GM21515 (cell line): Measurements from ENCODE around the gene ATP11A.
"Not testable (repeated sequence)": the region's sequence is repeated elsewhere in the genome, so short reads cannot be mapped to it uniquely, and the experiment has no call there.

Experiments used
- ATAC-seq: cut with Tn5 transposase; IDR thresholded peaks from one replicate; pipeline ENCODE4 v1.9.1; 2021; ENCODE audit not compliant: unreplicated experiment

ATP11A gene

DNA sequence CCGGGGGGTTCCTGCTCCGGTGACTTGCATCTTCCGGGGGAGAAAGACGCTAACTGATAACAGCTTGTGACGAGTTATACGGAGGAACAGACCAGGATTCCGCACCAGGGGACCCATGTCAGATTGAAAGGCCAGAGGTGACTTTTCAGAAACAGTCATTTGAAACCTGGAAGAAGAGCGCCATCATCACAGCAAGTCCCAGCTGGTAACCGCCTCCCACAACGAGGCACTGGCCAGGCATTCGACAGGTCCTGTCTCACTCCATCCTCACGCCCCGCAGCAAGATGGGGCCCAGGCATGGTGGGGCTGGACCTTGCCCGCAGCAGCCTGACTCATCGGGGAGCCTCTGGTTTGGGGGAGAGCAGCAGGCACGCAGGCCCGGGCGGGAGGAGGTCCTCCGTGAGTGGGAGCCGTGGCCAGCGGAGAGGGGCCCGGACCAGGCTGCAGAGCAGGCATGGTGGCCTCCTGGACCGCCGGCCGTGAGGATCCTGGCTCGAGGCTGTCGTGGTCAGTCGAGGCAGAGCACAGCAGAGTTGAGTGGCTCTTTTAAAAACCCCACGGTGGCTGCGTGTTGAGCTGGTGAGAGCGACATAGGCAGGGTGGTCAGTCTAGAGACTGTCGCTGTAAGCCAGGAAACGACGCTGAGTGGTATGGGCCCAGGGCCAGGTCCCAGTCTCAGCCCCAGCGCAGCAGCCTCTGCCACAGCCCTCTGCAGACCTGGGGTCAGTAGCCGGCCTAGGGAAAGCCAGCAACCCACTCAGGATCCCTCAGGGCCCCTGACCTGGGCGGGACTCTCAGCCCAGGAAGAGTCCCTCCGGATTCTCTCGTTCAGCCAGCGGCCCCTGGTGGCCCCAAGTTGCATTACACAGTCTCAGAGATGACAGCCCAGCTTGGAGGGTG is 184.3 kb downstream of the ATP11A start:
- ATAC-seq = peak; percentile 78

DNA sequence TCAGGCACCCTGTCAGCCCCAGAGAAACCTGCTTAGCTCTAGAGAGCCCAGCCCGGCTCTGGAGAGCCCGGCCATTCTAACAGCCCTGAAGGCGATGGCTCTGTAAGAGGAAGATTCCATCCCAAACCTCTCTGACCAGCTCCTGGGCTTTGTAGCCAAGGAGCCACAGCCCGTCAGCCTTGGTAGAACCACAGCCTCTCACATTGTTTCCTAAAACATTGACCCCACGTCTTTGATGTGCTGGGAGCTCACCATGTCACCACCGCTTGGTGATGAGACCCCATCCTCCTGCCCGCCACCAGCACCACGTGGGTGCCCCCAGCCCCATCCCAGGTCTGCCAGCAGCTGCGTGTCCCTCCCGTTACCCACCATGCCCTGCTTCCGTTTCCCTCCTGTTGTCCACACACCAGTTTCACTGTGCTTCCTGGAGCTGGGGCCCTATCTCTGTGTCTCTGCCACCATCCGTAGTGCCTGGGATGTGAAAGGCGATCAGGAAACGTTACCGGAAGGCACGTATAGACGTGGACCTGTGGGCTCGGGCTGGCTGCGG is 185.0 kb downstream of the ATP11A start:
- ATAC-seq = no peak

DNA sequence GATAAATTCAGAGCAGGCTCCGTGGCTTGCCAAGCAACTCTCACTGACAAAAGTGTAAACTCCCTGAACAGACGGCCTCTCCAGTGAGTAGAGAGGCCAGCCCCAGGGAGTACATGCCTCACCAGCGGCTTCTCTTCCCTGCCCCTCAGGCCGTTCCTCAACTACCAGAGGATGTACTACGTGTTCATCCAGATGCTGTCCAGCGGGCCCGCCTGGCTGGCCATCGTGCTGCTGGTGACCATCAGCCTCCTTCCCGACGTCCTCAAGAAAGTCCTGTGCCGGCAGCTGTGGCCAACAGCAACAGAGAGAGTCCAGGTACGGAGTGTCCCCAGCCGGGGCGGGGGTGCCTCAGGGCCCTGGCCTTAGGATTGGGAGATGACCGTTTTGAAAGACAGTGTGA is 185.8 kb downstream of the ATP11A start:
- ATAC-seq = no peak

DNA sequence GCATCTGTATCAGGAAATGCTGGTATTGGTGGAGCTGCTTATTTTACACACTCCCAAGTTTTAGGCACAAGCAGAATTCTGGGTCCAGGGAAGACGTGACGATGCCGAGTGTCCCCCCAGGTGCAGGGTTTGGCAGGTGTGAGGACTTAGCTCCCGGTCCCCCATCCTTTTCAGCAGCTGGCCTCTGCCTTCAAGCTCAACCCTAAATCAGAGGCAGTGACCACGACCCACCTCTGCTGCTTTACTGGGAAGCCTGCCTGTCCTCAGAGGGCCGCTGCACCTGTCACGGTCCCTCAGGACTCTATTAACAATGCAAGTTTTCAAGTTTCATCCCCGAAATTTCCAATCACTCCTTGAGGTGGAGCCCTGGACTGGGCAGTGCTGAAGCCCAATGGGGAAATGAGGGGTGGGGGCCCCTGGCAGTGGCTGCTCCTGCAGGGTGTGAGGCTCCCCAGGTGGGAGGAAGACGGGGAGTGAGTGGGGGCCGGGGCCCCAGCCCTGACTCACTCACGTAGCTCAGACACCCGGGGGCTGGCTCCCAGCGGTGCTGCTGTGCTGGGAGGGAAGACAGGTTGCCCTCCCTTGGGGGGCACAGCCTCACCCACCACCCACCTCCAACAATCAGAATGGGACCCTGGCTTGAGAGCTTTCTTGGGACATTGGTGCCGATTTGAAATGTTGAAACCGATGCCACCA is 186.6 kb downstream of the ATP11A start:
- ATAC-seq = no peak

DNA sequence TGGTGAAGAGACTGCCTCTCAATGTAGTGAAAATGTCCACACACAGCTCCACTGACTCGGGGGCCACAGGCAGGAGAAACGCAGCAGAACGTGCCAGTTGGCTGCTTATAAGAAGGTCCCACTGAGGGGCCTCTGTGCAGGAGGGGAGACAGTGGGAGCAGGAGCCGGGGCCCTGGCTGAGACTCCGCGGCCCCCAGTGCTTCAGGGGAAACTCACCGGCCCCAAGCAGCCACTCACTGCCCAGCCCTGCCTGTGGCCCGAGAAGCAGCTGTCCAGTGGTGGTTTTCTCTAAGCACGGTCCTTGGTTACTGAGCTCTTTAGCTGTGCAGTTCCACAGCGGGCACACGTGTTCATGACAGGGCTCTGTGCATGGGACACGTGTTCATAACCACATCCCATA is 187.2 kb downstream of the ATP11A start:
- no peak for ATAC-seq

DNA sequence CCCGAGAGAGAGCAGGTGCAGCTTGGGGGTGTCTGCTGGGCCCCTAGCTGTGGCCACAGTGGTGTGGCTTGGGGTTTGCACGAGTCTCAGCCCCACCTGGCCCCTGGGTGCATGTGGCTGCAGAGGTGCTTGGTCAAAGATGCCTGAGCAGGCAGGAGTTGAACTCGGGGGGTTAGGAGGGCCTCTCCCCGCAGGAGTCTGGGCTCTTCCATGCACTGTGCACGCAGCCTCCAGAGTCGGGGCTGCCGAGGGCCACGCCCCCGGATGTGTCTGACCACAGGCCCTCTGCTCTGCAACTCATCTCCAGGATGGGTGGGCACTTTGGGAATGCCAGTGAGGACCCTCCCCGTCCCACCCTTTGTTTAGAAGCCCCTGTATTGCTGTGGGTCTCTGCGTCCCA is 187.7 kb downstream of the ATP11A start:
- no peak for ATAC-seq

DNA sequence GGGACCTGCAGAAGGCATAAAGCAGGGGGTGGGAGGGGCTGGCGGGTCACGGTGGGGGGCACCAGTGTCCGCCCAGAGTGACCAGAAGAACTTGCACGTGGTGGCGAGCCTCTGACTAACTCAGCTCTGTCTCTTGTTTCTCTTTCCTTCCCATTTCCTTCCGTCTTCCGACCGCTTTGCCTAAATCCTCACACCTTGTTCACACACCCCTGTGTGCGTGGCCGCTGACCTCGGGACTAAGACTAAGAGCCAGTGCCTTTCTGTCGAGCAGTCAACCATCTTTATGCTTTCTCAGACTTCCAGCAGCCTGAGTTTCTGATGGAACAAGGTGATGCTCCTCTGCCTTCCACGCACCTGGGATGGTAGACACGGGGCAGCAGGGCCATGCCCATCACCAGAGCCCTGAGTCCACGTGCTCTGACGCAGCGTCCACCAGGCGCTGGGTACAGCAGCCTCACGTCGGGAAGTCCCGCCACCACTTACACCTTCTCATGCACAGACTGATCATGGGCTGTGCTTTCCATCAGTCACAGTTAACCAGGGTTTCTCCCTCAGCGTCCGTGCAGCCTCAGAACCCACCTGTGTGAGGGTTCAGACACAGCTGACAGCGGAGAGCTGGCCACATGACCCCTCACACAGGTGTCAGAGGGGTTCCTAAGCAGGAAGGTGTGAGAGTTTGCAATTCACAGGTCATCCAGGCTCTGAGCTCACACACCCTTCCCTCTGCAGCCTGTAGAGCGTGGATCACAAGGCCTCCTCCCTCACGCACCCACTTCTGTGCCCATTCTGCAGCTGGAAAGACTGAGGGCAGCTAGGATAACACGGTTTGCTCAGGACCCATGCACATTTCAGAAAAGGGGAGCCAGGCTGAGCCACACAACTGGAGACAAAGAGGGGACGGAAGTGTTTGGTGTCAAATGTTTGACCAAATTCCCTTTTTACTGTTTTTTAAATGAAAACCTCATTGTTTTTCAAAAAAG is 188.4 kb downstream of the ATP11A start:
- no peak for ATAC-seq

DNA sequence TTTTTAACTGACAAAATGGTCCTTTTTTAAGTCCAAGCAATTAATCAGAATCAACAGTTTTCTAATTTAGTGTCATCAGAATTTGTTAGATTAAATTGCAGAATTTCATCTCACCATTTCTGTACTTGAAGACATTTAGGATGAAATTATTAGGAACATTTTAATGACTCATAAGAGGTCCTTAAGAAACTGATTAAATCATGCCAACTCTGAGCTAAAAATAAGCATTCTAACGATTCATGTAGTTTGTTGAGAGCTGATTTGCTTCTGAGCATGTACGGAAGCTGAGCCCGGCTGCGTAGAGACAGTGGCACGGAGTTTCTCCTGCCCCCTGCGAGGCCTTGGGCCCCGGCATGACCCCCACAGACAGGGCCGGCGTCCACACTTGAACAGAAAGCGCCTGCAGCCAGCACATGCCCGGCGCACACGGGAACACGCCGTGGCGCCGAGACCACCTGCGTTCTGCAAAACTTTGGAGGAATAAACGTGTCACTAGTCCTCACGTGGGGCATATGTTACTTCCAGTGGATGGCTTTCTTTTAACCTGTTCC is 189.5 kb downstream of the ATP11A start:
- no peak for ATAC-seq

DNA sequence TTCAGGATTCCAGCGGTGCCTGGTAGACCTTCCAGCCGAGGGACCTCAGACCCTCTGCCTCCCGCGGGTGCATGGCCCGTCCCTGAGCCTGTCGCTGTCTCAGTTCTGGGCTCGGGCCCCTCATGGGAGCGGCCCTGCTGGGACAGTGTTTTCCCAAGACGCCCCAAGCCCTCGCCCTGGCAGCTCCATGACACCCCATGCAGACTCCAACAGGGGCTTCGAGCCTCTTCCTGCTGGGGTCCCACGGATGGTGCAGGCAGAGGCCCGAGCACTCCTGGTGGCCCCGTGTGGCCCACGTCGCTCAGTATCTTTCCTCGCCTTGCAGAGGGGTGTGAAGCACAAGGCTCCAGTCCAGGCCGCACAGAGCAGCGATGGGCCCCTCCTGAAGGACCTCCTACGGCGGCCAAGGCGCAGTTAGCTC is 190.4 kb downstream of the ATP11A start:
- ATAC-seq = no peak

DNA sequence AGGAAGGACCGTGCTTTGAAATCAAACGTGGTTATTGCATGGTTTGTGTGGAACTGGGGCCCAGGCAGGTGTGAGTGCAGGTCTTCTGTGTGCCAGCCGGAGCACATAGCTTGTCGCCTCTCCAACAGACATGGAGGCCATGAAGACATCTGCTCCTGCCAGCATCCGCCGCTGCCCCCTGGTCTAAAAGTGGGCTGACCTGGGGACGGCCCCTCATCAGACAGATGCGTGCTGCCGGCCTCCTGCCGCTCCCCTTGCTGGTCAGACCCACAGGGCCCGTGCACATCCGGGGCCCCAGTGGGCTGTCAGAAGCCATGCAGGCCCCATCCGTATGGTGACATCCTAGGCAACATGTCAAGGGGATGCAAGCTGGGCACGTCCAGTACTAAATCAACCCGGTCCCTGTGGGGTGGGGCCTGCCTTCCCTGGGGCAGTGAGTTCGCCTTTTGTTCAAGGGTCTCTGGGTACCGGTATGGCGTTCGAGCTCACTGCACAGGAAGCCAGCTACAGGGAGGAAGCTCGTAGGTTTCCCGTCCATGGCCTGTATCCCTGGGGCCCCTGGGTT is 191.2 kb downstream of the ATP11A start:
- ATAC-seq = no peak

DNA sequence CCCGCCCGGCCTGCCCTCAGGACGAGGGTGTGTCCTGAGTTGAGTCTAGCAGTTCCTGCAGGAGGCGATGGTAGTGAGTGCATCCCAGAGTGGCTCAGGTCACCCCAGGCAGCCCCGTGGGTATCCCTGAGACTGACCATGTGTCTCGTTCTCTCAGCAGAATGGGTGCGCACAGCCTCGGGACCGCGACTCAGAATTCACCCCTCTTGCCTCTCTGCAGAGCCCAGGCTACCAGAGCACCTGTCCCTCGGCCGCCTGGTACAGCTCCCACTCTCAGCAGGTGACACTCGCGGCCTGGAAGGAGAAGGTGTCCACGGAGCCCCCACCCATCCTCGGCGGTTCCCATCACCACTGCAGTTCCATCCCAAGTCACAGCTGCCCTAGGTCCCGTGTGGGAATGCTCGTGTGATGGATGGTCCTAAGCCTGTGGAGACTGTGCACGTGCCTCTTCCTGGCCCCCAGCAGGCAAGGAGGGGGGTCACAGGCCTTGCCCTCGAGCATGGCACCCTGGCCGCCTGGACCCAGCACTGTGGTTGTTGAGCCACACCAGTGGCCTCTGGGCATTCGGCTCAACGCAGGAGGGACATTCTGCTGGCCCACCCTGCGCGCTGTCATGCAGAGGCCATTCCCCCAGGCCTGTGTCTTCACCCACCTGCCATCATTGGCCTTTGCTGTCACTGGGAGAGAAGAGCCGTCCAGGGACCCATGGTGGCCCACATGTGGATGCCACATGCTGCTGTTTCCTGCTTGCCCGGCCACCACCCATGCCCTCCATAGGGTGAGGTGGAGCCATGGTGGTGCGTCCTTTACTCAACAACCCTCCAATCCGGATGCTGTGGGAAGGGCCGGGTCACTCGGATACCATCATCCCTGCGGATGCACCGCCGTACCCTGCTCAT is 192.1 kb downstream of the ATP11A start:
- ATAC-seq = no peak

DNA sequence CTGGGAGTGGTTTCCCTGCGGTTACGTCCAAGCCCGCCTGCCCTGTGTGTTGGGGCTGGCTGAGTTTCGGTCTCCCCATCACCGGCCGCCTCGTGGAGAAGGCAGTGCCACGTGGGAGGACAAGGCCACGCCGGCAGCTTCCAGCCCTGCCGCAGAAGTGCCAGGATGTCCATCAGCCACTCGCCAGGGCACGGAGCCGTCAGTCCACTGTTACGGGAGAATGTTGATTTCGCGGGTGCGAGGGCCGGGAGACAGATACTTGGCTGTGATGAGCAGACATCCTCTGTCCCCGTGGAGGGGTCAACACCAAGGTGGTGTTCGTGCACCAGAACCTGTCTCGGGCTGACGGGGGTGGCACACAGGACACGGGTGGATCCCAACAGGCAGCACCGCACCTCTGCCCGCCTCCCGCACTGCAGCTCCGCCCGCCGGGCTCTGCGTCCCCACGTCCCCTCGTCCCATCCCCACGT is 192.8 kb downstream of the ATP11A start:
- no peak for ATAC-seq

DNA sequence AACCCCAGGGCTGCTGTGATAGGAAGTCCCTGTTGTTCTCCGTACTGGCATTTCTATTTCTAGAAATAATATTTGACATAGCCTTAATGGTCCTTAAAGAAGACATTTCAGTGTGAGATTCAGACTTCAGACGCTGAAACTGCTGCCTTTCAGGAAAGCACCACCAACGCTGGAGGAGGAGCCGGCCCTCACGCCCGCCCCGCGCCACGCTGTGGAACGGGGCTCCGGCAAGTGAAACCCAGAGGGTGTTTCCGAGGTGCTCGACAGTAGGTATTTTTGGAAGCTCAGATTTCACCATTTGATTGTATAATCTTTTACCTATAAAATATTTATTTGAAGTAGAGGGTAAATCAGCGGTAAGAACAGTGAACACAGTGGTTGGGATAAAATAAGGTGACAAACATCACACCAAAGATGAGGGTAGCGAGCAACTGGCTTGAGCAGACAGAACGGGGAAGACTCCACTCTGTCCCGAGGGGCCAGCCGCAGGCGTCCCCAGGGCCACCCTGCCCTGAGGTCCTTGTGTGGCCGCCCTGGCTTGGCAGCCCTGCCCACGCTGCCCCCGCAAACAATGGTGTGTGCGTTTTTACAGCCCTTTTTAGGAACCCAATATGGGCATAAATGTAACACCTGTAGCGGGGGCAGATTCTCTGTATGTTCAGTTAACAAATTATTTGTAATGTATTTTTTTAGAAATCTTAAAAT is 193.6 kb downstream of the ATP11A start:
- ATAC-seq = no peak

DNA sequence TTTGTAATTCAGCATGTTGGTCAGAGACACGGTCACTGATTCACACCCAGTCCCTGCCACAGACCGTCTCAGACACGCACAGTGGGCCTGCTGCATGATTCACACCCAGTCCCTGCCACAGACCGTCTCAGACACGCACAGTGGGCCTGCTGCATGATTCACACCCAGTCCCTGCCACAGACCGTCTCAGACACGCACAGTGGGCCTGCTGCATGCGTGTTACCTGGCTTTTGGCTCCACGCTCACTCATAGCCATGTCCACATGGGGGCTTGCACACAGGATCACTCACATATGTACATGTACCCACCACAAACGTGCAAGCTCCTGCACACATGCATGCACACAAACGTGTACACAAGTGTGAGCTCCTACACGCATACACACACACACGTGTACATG is 194.9 kb downstream of the ATP11A start:
- ATAC-seq = not testable (repeated sequence)

DNA sequence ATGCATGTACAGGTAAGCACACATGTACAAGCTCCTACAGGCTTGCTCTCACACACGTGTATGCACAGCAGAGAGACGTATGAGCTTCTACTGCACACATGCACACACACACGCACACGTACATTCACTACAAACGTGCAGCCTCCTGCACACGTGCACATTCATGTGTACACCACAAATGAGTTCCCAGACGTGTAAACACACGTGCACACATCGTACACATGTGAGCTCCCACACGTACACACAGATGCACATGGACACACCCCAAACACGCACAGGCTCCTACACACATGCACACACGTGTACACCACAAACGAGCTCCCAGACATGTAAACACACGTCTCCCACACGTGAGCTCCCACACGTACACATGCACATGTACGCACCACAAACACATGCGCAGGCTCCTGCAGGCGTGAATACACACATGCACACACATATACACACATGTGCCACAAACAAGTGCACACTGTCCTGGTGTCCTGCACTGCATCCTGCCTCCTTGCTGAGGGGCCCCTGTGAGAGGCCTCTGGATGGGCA is 195.5 kb downstream of the ATP11A start:
- ATAC-seq = no peak

DNA sequence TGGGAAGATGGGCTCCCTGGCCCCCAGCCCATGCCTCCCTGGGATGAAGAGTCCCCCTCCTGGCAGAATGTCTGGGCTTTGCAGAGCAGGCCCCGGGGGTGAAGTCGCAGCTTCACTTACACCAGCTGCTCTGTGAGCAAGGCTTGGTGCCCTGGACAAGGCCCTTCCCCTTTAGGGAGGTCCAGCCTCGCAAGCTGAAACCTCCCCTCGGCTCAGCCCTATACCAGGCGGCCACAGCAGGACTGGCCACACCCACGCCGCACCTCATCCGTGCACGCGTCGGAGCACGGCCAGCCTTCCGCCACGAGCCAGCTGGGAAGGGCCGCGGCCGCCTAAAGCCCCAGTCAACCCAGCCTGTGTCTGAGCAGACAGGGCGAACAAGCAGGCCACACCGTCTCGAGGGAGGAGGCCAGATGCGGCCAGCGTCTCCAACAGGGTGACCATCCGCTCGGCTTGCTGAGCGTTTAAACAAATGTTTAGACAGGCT is 196.0 kb downstream of the ATP11A start:
- no peak for ATAC-seq

DNA sequence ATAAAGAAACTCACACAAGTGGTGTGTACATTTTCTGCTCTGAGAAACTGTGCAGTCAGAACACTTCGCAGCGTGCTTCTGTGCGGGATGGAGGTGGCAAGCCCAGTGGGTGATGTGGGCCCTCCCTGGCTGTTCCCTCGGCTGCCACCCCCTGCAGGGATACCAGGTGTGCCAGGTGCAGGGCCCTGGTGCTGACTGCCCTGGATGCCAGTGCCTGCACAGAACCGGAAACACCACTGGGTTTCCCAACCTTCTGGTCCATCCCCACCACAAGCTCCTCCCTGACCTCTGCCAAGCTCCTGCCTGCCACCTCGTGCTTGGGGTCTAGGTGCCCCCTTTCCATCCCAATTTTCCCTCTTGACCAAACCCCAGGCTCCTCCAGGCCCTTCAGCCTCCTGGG is 197.3 kb downstream of the ATP11A start:
- no peak for ATAC-seq

DNA sequence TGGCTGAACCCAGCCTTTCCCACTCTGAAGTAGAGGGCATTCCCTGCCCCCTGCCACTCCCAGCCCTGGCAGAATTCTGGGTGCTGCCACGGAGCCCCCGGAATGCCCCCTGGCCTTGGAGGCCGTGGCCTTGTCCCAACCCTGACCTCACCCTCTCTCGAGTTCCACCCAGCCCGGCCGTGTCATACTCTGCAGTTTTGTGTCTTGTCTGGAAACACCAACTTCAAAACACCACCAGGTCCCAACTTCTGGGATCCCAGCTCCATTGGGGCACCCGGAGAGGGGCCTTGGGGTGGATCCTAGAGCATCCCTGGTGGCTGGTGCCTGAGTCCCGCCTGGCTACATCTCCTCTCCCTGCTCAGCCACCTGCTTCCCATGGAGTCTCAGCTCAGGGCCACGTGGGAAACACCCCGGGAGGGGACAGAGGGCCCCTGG is 197.7 kb downstream of the ATP11A start:
- ATAC-seq = no peak
